HL-60 (cell line): ENCODE results near the gene IGFBP6.

Source experiments
- CTCF ChIP-seq: IDR thresholded peaks from one replicate; pipeline ENCODE4 v1.5.1; 2011; ENCODE audit warnings: low read length, control low read depth, inconsistent platforms; ENCODE audit not compliant: insufficient read depth
- POLR2AphosphoS5 ChIP-seq: IDR thresholded peaks from 2 replicates; pipeline ENCODE4 v1.6.1; 2012; ENCODE audit warnings: low read depth
- REST ChIP-seq: IDR thresholded peaks from 2 replicates; pipeline ENCODE4 v1.6.1; 2012; ENCODE audit warnings: low read depth; ENCODE audit not compliant: insufficient replicate concordance
- SPI1 ChIP-seq: IDR thresholded peaks from 2 replicates; pipeline ENCODE4 v1.6.1; 2012; ENCODE audit warnings: low read depth, mild to moderate bottlenecking, borderline replicate concordance

- TF ChIP-seq CTCF = no peak
- no peak for TF ChIP-seq POLR2AphosphoS5
- no peak for TF ChIP-seq REST
- no peak for TF ChIP-seq SPI1
These were observed 1.0 kb downstream of the IGFBP6 start for GRCh38 chr12:53098354-53098981.
